Hepatocyte (in vitro differentiated cells): ENCODE results near the gene SEMA3A. TPM values are rescaled to one million over a fixed set of nuclear protein-coding genes. Genes with fewer than 3 reads are reported as not detected.
"Not testable (repeated sequence)": the region's sequence is repeated elsewhere in the genome, so short reads cannot be mapped to it uniquely, and the experiment has no call there.

Experiments used
- DNase-seq: peaks from one replicate; pipeline ENCODE4 v3.0.0-alpha.2; 2016; ENCODE audit warnings: low spot score
- H2AFZ ChIP-seq: fragments of 200-600 bp; sonication (generic); 2 replicates; pipeline ENCODE4 v1.6.0; 2016; ENCODE audit warnings: antibody characterized with exemption, mild to moderate bottlenecking
- H3K27ac ChIP-seq: fragments of 200-600 bp; sonication (generic); 2 replicates; pipeline ENCODE4 v1.5.1; 2016; ENCODE audit warnings: mild to moderate bottlenecking
- H3K27me3 ChIP-seq: fragments of 200-600 bp; sonication (generic); 2 replicates; pipeline ENCODE4 v1.6.1; 2016
- H3K36me3 ChIP-seq: fragments of 200-600 bp; sonication (generic); replicated peaks from 2 replicates; pipeline ENCODE4 v1.5.1; 2016; ENCODE audit warnings: low read depth; ENCODE audit not compliant: insufficient read depth
- H3K4me1 ChIP-seq: fragments of 200-600 bp; sonication (generic); 2 replicates; pipeline ENCODE4 v1.5.1; 2016; ENCODE audit warnings: mild to moderate bottlenecking, moderate library complexity; ENCODE audit not compliant: insufficient read depth
- H3K4me2 ChIP-seq: fragments of 200-600 bp; sonication (generic); 2 replicates; pipeline ENCODE4 v1.6.0; 2016
- H3K4me3 ChIP-seq: fragments of 200-600 bp; sonication (generic); 2 replicates; pipeline ENCODE4 v1.5.1; 2016; ENCODE audit warnings: mild to moderate bottlenecking
- H3K79me2 ChIP-seq: fragments of 200-600 bp; sonication (generic); 2 replicates; pipeline ENCODE4 v1.6.0; 2017; ENCODE audit warnings: mild to moderate bottlenecking
- H3K9me2 ChIP-seq: fragments of 200-600 bp; sonication (generic); replicated peaks from 2 replicates; pipeline ENCODE4 v1.6.0; 2017; ENCODE audit warnings: mild to moderate bottlenecking; ENCODE audit not compliant: insufficient read depth
- H3K9me3 ChIP-seq: fragments of 200-600 bp; sonication (generic); 2 replicates; pipeline ENCODE4 v1.5.1; 2016; ENCODE audit warnings: low read depth, mild to moderate bottlenecking
- H4K20me1 ChIP-seq: fragments of 200-600 bp; sonication (generic); 2 replicates; pipeline ENCODE4 v1.6.0; 2016; ENCODE audit warnings: mild to moderate bottlenecking; ENCODE audit not compliant: insufficient read depth, poor library complexity, severe bottlenecking
- CTCF ChIP-seq: fragments of 200-600 bp; sonication (generic); IDR thresholded peaks from 2 replicates; pipeline ENCODE4 v1.5.1; 2016; ENCODE audit warnings: antibody characterized with exemption, mild to moderate bottlenecking; ENCODE audit not compliant: poor library complexity
- EZH2 ChIP-seq: fragments of 200-600 bp; sonication (generic); IDR thresholded peaks from 2 replicates; pipeline ENCODE4 v1.6.1; 2016; ENCODE audit warnings: antibody characterized with exemption, mild to moderate bottlenecking, borderline replicate concordance
- EZH2phosphoT487 ChIP-seq: fragments of 200-600 bp; sonication (generic); IDR thresholded peaks from one replicate; pipeline ENCODE4 v1.6.1; 2018; ENCODE audit warnings: antibody characterized with exemption, mild to moderate bottlenecking, low read depth, moderate library complexity; ENCODE audit not compliant: unreplicated experiment, severe bottlenecking
- WGBS: methylation state at CpG from one replicate; pipeline ENCODE4 v1.1.6; 2016; ENCODE audit warnings: low lambda C conversion rate; ENCODE audit errors: missing lambda C conversion rate; 5-methylcytosine and 5-hydroxymethylcytosine counted together
- polyA plus RNA-seq: library from polyadenylated mRNA; unstranded; fragments of >200 nt; fragmentation: Nextera tagmentation; extraction: Ambion mirVana; gene quantifications from 2 replicates; pipeline ENCODE4 v1.2.1, GENCODE V29; 2016
- total RNA-seq: library from RNA; depleted of rRNA; stranded (reverse); fragments of >200 nt; gene quantifications from 2 replicates; pipeline ENCODE4 v1.2.3, GENCODE V29; 2014

SEMA3A gene
- total and polyA plus RNA-seq, 2 experiments from 2014 or later, result 19.3 to 64.6 TPM

- DNase-seq, result no peak
- Histone ChIP-seq H3K9me3 (no peaks in the 10 kb centered on the region), H3K9me2 (no peaks in the 10 kb centered on the region), H3K79me2 (no peaks in the 10 kb centered on the region), H3K36me3 (peaks cover 4% of the 10 kb centered on the region), H3K27me3 (no peaks in the 10 kb centered on the region), H3K4me3 (no peak overlapping the region), H2AFZ (peak overlapping the region; percentile 6), H3K27ac (peak overlapping the region; percentile 78), H4K20me1 (no peaks in the 10 kb centered on the region), H3K4me2 (peak overlapping the region; percentile 23), H3K4me1 (peaks cover 14% of the 10 kb centered on the region)
- TF ChIP-seq EZH2phosphoT487, result no peak
- TF ChIP-seq CTCF, result no peak
- TF ChIP-seq EZH2, result no peak
- WGBS, result 73% methylated on average over 6 of the region's 6 CpGs
Observed at GRCh38 chr7:84058311-84059076, 136.1 kb downstream of the SEMA3A start.

GRCh38 chr7:84057576-84057975 lies 137.0 kb downstream of the SEMA3A start:
- TF ChIP-seq EZH2, result no peak
- no peak for TF ChIP-seq EZH2phosphoT487
- TF ChIP-seq CTCF, result no peak
- Histone ChIP-seq H3K9me2 (no peaks in the 10 kb centered on the region), H3K27ac (peak overlapping the region; percentile 78), H3K4me2 (no peak overlapping the region), H3K79me2 (no peaks in the 10 kb centered on the region), H3K4me1 (peaks cover 14% of the 10 kb centered on the region), H2AFZ (no peak overlapping the region), H3K36me3 (peaks cover 4% of the 10 kb centered on the region), H3K9me3 (no peaks in the 10 kb centered on the region), H3K27me3 (no peaks in the 10 kb centered on the region), H4K20me1 (no peaks in the 10 kb centered on the region), H3K4me3 (no peak overlapping the region)
- DNase-seq, result no peak
- WGBS, result 96% methylated on average over 2 of the region's 2 CpGs

DNA sequence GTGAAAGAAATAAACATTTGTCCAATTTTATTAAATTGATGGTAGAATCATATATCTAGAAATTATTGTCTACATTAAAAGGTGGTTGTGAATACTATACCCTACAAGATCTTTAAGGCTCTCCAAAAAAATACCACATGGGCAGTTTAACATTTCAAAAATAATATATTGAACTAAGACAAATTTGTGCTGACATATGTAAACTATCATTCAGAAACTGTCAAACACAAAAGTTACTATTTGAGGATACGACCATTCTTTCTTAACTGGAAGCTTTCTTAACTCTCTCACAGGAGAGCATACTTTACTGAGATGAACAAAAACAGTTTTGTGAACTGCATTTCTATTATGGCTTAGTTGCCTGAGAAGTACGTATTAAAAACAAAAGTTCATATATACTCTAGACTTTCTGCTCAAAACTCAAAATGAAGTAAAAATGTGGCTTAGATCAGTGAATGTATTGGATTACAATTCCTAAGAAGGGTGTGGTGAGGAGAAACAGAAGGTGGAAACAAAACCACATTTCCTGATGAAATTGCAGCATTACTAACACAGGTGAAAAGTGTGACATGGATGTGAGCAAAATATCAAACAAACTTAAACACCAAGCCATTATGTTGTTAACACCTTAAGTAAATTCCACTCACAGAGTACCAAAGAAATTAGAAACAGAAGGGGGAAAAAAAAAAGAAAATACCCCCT lies 138.5 kb downstream of the SEMA3A start:
- H4K20me1 ChIP-seq, result no peaks in the 10 kb centered on the region
- no peaks in the 10 kb centered on the region for H3K9me2 ChIP-seq
- H3K36me3 ChIP-seq, result peaks cover 4% of the 10 kb centered on the region
- no peak overlapping the region for H3K4me3 ChIP-seq
- no peaks in the 10 kb centered on the region for H3K9me3 ChIP-seq
- H3K4me2 ChIP-seq, result no peak overlapping the region
- peak overlapping the region; percentile 32 for H3K27ac ChIP-seq
- peaks cover 14% of the 10 kb centered on the region for H3K4me1 ChIP-seq
- no peaks in the 10 kb centered on the region for H3K79me2 ChIP-seq
- H2AFZ ChIP-seq, result no peak overlapping the region
- DNase-seq, result no peak
- 69% methylated on average over 2 of the region's 2 CpGs for WGBS
- H3K27me3 ChIP-seq, result no peaks in the 10 kb centered on the region
- no peak for TF ChIP-seq CTCF
- TF ChIP-seq EZH2, result no peak
- no peak for TF ChIP-seq EZH2phosphoT487

- H3K36me3 ChIP-seq, H3K9me3 ChIP-seq, H3K27me3 ChIP-seq, H3K27ac ChIP-seq, H3K79me2 ChIP-seq, H2AFZ ChIP-seq, H4K20me1 ChIP-seq, H3K4me2 ChIP-seq, DNase-seq, H3K4me3 ChIP-seq, H3K9me2 ChIP-seq: not testable (repeated sequence)
- WGBS, result 88% methylated on average over 20 of the region's 23 CpGs
- H3K4me1 ChIP-seq, result peaks cover 14% of the 10 kb centered on the region
Observed at GRCh38 chr7:84055199-84055598, 139.4 kb downstream of the SEMA3A start.
